Brain microvascular endothelial cell (primary cell): Measurements from ENCODE around the gene PLGRKT.

Experiments used
- DNase-seq: peaks from one replicate; pipeline ENCODE4 v3.0.0-alpha.2; 2020
- H3K27ac ChIP-seq: fragments of 250-450 bp; sonication (Bioruptor Pico); 2 replicates; pipeline ENCODE4 v1.5.1; 2020; ENCODE audit warnings: mild to moderate bottlenecking, moderate library complexity
- H3K27me3 ChIP-seq: fragments of 250-450 bp; sonication (Bioruptor Pico); replicated peaks from 2 replicates; pipeline ENCODE4 v1.5.1; 2020; ENCODE audit warnings: mild to moderate bottlenecking
- H3K36me3 ChIP-seq: fragments of 250-450 bp; sonication (Bioruptor Pico); replicated peaks from 2 replicates; pipeline ENCODE4 v1.5.1; 2020; ENCODE audit warnings: mild to moderate bottlenecking
- H3K4me3 ChIP-seq: 2 replicates; pipeline ENCODE4 v1.5.1; 2011; ENCODE audit warnings: low read depth, mild to moderate bottlenecking, control low read depth, low read length, moderate library complexity
- in situ Hi-C: cut with HindIII; loops from 2 replicates; pipeline ENCODE4 v1.10.0; 2017; ENCODE audit warnings: low sequenced_read_pairs, low pct_ligation_motif_present
- TF ChIP-seq, protein P1 (sequence below): IDR thresholded peaks from 2 replicates; pipeline ENCODE4 v1.5.1; 2011; ENCODE audit warnings: low read depth, mild to moderate bottlenecking, moderate library complexity, low read length, control low read depth, inconsistent platforms; ENCODE audit errors: missing control alignments

The PLGRKT gene

DNA sequence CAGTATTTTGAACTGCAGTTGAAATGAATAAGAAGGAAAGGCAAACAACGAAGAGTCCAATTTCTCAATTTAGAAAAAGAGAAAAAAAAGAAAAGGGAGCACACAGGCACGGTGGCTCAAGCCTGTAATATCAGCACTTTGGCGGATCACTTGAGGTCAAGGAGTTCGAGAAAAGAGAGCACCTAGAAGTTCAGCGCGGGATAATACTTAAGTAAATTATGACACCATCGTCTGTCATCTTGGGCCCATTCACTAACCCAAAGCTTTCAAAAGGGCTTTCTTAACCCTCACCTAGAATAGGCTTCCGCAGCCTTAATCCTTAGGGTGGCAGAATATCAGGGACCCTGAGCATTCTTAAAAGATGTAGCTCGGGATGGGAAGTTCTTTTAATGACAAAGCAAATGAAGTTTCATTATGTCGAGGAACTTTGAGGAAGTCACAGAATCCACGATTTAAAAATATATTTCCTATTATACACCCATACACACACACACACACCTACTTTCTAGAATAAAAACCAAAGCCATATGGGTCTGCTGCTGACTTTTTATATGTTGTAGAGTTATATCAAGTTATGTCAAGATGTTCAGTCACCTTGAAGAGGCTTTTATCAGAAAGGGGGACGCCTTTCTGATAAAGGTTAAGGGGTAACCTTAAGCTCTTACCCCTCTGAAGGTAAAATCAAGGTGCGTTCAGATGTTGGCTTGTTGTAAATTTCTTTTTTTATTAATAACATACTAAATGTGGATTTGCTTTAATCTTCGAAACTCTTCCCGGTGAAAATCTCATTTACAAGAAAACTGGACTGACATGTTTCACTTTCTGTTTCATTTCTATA lies 12.0 kb upstream of the PLGRKT start:
- TF ChIP-seq, protein P1, sequence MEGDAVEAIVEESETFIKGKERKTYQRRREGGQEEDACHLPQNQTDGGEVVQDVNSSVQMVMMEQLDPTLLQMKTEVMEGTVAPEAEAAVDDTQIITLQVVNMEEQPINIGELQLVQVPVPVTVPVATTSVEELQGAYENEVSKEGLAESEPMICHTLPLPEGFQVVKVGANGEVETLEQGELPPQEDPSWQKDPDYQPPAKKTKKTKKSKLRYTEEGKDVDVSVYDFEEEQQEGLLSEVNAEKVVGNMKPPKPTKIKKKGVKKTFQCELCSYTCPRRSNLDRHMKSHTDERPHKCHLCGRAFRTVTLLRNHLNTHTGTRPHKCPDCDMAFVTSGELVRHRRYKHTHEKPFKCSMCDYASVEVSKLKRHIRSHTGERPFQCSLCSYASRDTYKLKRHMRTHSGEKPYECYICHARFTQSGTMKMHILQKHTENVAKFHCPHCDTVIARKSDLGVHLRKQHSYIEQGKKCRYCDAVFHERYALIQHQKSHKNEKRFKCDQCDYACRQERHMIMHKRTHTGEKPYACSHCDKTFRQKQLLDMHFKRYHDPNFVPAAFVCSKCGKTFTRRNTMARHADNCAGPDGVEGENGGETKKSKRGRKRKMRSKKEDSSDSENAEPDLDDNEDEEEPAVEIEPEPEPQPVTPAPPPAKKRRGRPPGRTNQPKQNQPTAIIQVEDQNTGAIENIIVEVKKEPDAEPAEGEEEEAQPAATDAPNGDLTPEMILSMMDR, result no peak
- in situ Hi-C loops, result loop anchor here (25.0 kb wide), 1 partner anchor 138 kb away; no protein-coding TSS in a partner anchor
- Histone ChIP-seq H3K36me3 (no peaks in the 10 kb centered on the region), H3K4me3 (peak overlapping the region; percentile 71), H3K27ac (peak overlapping the region; percentile 5), H3K27me3 (no peaks in the 10 kb centered on the region)
- no peak for DNase-seq

DNA sequence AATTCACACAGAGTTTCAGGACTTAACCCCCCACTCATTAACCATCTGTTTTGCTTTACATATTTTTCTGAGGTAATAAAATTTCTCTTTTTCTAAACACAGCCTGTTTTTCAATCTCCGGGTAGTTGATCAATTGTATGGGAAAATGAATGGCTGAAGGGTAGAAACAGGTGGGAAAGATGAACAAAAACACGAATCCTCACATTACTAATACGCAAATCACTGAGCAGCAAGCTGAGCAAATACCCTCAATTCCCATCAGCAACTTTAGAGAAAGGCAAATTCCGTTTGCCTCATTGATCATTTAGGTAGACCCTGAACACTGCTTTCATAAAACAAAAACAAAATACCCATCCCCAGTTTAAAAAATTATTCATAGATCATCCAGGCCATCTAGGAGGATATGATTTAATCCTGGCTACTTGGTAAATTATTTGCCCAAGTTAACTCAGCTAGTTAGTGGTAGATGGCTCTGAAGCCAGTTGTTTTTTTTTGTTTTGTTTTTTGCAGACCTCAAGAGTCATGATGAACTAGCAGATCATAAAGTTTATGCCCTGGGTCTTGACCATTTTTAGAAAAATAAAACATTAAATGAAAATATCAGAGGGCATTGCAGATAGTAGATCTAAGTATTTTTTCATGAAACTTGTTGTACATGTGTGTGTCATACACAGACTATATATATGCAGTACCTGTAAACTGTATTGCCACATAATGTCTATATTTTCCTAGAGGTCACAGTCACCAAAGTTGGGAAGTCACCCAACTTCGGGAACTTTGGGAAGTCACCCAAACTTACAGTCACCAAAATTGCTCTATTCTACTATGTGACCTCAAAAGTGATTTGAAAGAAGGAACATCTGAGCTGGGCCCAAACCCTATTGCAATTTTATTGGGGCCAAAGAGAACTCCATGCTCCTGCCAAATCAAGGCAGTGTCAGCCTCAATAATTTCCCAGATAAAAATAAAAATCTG lies 11.0 kb upstream of the PLGRKT start:
- no peak overlapping the region for H3K27ac ChIP-seq
- in situ Hi-C loops, result loop anchor here (25.0 kb wide), 1 partner anchor 139 kb away; no protein-coding TSS in a partner anchor
- H3K4me3 ChIP-seq, result no peak overlapping the region
- DNase-seq, result no peak
- H3K36me3 ChIP-seq, result no peaks in the 10 kb centered on the region
- H3K27me3 ChIP-seq, result no peaks in the 10 kb centered on the region
- TF ChIP-seq, protein P1, result no peak

GRCh38 chr9:5448016-5448415 lies 10.3 kb upstream of the PLGRKT start:
- Histone ChIP-seq H3K36me3 (no peaks in the 10 kb centered on the region), H3K4me3 (no peak overlapping the region), H3K27ac (no peak overlapping the region), H3K27me3 (no peaks in the 10 kb centered on the region)
- TF ChIP-seq, protein P1, result no peak
- DNase-seq, result no peak
- in situ Hi-C loops, result loop anchor here (25.0 kb wide), 1 partner anchor 139 kb away; no protein-coding TSS in a partner anchor

- Histone ChIP-seq H3K36me3 (no peaks in the 10 kb centered on the region), H3K27me3 (no peaks in the 10 kb centered on the region), H3K4me3 (no peak overlapping the region), H3K27ac (no peak overlapping the region)
- DNase-seq, result no peak
- TF ChIP-seq, protein P1, result no peak
- in situ Hi-C loops, result loop anchor here (25.0 kb wide), 1 partner anchor 140 kb away; no protein-coding TSS in a partner anchor
Observed at GRCh38 chr9:5447337-5447736, 9.6 kb upstream of the PLGRKT start.

DNA sequence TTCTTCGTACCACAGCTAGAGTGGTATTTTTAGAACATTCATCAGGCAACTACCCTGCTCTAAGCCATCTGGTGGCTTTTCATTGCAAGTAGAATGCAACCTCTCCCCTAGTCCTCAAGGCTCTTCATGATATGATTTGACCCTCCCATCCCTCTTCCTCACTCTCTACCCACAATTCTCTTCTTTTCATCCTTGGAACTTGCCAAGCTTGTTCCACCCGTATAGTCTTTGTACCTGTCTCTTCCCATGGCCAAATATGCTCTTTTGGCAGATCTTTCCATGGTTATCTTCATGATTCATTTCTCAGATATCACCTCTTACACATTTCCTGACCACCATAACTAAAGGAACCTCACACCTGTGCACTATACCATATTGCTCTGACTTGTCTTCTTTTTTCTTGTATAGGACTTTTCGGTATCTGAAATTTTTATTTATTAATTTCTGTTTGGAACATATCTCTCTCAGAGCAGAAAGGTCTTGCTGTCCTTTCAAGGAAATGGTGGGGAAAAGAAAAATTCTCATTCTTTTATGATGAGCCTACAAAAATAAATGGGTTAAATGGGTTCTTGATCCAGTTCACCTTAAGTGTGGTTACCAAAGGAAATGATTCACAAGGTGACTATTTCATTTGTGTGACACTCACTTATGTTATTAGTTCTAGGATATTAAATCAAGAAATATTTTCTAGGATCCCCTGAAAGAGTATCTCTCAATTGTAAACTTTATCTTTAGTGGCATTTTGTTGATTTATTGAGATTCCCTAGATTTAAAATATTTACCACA lies 8.9 kb upstream of the PLGRKT start:
- no peak for DNase-seq
- Histone ChIP-seq H3K36me3 (no peaks in the 10 kb centered on the region), H3K27ac (no peak overlapping the region), H3K4me3 (no peak overlapping the region), H3K27me3 (no peaks in the 10 kb centered on the region)
- TF ChIP-seq, protein P1, result no peak
- in situ Hi-C loops, result loop anchor here (25.0 kb wide), 1 partner anchor 141 kb away; no protein-coding TSS in a partner anchor
